ENCODE results near the gene RPTOR. TPM values are rescaled to one million over a fixed set of nuclear protein-coding genes. Genes with fewer than 3 reads are reported as not detected.

RPTOR gene
- polyA plus RNA-seq, 12 donors = 16.0 to 34.1 (median 21.6) TPM; not detected in 1

- no peak for DNase-seq
These were observed 301.4 kb downstream of the RPTOR start for GRCh38 chr17:80845863-80846671.

- no peak for DNase-seq
These were observed 302.3 kb downstream of the RPTOR start for GRCh38 chr17:80846932-80847331.

- no peak for DNase-seq
These were observed 303.0 kb downstream of the RPTOR start for GRCh38 chr17:80847496-80848230.

GRCh38 chr17:80848449-80849102 lies 303.9 kb downstream of the RPTOR start:
- DNase-seq = no peak

- DNase-seq = no peak
These were observed 304.5 kb downstream of the RPTOR start for GRCh38 chr17:80849119-80849518.

- no peak for DNase-seq
These were observed 305.5 kb downstream of the RPTOR start for GRCh38 chr17:80850109-80850508.

GRCh38 chr17:80850817-80851216 lies 306.2 kb downstream of the RPTOR start:
- DNase-seq = no peak

- no peak for DNase-seq
These were observed 306.8 kb downstream of the RPTOR start for GRCh38 chr17:80851277-80851925.

- DNase-seq = no peak
These were observed 307.9 kb downstream of the RPTOR start for GRCh38 chr17:80852476-80853015.

- no peak for DNase-seq
These were observed 308.4 kb downstream of the RPTOR start for GRCh38 chr17:80853076-80853475.

GRCh38 chr17:80854220-80854619 lies 309.6 kb downstream of the RPTOR start:
- no peak for DNase-seq

GRCh38 chr17:80855196-80855947 lies 310.7 kb downstream of the RPTOR start:
- no peak for DNase-seq

- DNase-seq = no peak
These were observed 311.6 kb downstream of the RPTOR start for GRCh38 chr17:80855948-80856862.

- no peak for DNase-seq
These were observed 312.5 kb downstream of the RPTOR start for GRCh38 chr17:80856863-80857755.

- no peak for DNase-seq
These were observed 313.1 kb downstream of the RPTOR start for GRCh38 chr17:80857756-80858171.

- DNase-seq = no peak
These were observed 313.8 kb downstream of the RPTOR start for GRCh38 chr17:80858301-80859001.

GRCh38 chr17:80859002-80859941 lies 314.6 kb downstream of the RPTOR start:
- DNase-seq = peak; percentile 56

All from muscle of arm (tissue), 12 donors.